ENCODE measurements around the gene NUDT21. TPM values are rescaled to one million over a fixed set of nuclear protein-coding genes. Genes with fewer than 3 reads are reported as not detected.
A peak's percentile ranks its signal among the peaks of the same experiment; 100 is the strongest.

NUDT21 gene
- total and polyA plus RNA-seq, 12 donors: 9.3 to 74.7 (median 62.5) TPM

DNA sequence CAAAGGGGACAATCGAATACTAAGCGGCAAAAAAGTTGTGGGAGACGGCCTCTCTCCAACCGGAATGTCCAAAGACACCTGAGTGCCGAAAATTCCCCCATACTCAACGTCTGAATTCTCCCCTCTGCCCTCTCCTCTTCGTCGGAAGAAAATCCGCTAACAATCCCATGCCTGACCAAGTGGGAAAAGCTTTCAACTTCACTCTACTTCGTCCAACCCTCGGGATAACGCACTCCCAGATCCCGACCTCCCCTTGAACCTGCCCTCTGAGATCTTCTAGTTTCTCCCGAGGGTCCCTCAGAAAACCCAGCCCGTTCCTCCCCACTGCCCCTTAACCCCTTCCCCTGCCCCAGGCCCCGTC, 26.7 kb downstream of the NUDT21 start:
- ATAC-seq (peak in 4 of 8 donors; percentile 4 to 21 (median 13)), DNase-seq (peak in 1 of 2 donors; percentile 9)
- Histone ChIP-seq H3K4me1 (peaks cover 3 to 50% (median 29%) of the 10 kb centered on the region in 9 donors), H3K9me3 (no peaks in the 10 kb centered on the region), H3K27me3 (no peaks in the 10 kb centered on the region), H3K27ac (peak overlapping the region in 9 of 10 donors; percentile 83 to 91 (median 90)), H3K4me3 (peak overlapping the region; percentile 37 to 89 (median 79)), H3K36me3 (peaks cover 0 to 5% (median 0%) of the 10 kb centered on the region in 9 donors)
- 1% methylated on average over 16 of the region's 16 CpGs for WGBS, 2 donors
- intact Hi-C loops (cut with DNase I): loop anchor here in 1 of 10 donors (2.0 kb wide), 1 partner anchor 26 kb away; the partner anchor contains the start of genes NUDT21 and OGFOD1
- TF ChIP-seq, protein P1, sequence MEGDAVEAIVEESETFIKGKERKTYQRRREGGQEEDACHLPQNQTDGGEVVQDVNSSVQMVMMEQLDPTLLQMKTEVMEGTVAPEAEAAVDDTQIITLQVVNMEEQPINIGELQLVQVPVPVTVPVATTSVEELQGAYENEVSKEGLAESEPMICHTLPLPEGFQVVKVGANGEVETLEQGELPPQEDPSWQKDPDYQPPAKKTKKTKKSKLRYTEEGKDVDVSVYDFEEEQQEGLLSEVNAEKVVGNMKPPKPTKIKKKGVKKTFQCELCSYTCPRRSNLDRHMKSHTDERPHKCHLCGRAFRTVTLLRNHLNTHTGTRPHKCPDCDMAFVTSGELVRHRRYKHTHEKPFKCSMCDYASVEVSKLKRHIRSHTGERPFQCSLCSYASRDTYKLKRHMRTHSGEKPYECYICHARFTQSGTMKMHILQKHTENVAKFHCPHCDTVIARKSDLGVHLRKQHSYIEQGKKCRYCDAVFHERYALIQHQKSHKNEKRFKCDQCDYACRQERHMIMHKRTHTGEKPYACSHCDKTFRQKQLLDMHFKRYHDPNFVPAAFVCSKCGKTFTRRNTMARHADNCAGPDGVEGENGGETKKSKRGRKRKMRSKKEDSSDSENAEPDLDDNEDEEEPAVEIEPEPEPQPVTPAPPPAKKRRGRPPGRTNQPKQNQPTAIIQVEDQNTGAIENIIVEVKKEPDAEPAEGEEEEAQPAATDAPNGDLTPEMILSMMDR (IDR thresholded peaks at IDR 0.05): no peak

- TF ChIP-seq, protein P1 (IDR thresholded peaks at IDR 0.05): no peak
- H3K36me3 ChIP-seq: peaks cover 0 to 3% (median 0%) of the 10 kb centered on the region in 9 donors
- H3K4me1 ChIP-seq: peaks cover 3 to 50% (median 29%) of the 10 kb centered on the region in 9 donors
- ATAC-seq: peak in 1 of 8 donors; percentile 16
- H3K4me3 ChIP-seq: peak overlapping the region; percentile 37 to 89 (median 79)
- no peaks in the 10 kb centered on the region for H3K9me3 ChIP-seq
- H3K27me3 ChIP-seq: no peaks in the 10 kb centered on the region
- peak overlapping the region in 7 of 10 donors; percentile 83 to 91 (median 88) for H3K27ac ChIP-seq
- 27 to 29% methylated on average over 7 of the region's 7 CpGs for WGBS, 2 donors
- intact Hi-C loops (cut with DNase I): loop anchor here in 1 of 10 donors (2.0 kb wide), 1 partner anchor 27 kb away; the partner anchor contains the start of genes NUDT21 and OGFOD1
- no peak for DNase-seq
Measured at GRCh38 chr16:56423584-56424403, 27.3 kb downstream of the NUDT21 start.

DNA sequence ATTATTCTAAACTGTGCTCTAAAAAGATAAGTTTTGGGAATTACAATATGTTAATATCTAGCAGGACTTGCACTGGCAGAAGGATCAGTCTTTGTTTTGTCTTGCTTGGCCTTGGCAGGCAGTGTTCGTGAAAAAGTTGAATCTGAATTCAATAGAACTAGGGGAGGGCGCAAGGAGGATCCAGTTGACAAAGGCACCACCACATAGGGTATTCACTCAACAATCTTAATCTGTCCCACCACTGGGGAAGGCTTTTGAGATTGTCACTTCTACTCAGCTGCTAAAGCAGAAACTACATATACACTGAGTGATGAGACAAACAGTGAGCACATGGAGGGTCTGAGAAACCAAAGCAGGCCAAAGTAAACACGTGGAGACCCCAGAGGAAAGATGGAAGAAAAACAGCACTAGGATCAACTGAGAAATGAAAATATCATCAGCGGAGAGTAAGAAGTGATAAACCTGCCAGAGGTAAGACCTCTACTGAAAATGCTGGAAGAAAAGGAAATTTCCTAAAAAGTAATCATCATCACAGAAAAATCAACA, 28.2 kb downstream of the NUDT21 start:
- intact Hi-C loops (cut with DNase I): no loop called here

More for the DNA sequence above, 28.2 kb downstream of the NUDT21 start:
- TF ChIP-seq, protein P1 (IDR thresholded peaks at IDR 0.05): no peak
- H3K9me3 ChIP-seq: no peaks in the 10 kb centered on the region
- WGBS, 2 donors: 72 to 74% methylated on average over 4 of the region's 4 CpGs
- DNase-seq (no peak), ATAC-seq (no peak)
- peak overlapping the region in 2 of 10 donors; percentile 79 to 89 for H3K4me3 ChIP-seq
- no peaks in the 10 kb centered on the region for H3K36me3 ChIP-seq
- H3K27ac ChIP-seq: peak overlapping the region in 1 of 10 donors; percentile 8
- no peaks in the 10 kb centered on the region for H3K27me3 ChIP-seq
- peaks cover 3 to 55% (median 29%) of the 10 kb centered on the region in 9 donors for H3K4me1 ChIP-seq

All from heart right ventricle (tissue), 16 donors.